HG02571 (cell line): ENCODE data around the gene KIRREL2.
"Not testable (repeated sequence)": the region's sequence is repeated elsewhere in the genome, so short reads cannot be mapped to it uniquely, and the experiment has no call there.

Source experiments
- ATAC-seq: cut with Tn5 transposase; IDR thresholded peaks from one replicate; pipeline ENCODE4 v1.9.1; 2021; ENCODE audit warnings: mild to moderate bottlenecking, moderate library complexity; ENCODE audit not compliant: unreplicated experiment

KIRREL2 gene

GRCh38 chr19:35895911-35896642, 39.4 kb downstream of the KIRREL2 start:
- ATAC-seq: no peak

DNA sequence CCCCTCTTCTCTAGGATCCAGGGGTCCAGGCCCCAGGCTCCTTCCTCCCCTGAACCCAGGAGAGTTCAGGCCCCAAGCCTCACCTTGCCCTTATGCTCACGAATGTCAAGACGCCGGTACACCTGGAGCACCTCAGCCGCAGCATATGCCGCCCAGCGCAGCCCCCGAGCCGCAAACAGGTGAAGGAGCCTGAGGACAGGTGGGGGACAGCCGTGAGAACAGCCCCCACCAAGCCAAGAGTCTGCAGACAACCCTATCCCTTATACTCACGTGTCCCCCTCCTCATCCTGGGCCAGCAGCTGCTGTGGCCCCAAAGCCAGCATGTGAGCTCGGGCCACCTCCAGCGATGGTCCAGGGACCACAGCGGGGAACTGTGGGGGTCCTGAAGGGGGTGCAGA, 39.9 kb downstream of the KIRREL2 start:
- no peak for ATAC-seq

DNA sequence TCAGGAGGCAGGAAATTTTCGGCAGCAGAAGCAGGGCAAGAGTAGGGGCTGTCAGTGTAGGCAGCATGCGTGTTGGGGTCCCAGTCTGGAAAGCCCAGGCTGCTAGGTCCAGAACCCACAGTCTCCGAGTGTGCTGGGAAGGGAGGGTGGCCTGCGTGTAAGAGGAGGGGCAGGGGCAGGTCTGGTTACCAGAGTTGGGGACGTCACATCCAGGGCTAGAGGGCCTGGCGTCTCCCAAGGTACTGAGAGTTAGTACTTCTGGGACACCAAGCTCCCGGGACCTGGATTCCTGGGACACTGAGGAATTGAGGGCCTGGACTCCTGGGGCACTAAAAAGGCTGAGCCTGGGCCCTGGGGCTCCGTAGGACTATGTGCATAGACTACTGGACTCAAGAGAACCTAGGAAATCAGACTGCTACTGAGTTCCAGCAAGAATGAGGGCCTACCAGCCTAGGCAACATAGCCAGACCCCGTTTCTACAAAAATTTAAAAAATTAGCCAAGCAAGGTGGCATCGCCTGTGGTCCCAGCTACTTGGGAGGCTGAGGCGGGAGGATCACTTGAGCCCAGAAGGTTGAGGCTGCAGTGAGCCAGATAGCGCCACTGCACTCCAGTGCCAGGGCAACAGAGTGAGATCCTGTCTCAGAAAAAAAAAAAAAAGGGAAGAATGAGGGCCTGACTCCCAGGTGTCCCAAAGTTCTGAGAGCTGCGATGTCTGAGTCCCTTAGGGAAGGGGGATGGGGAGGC, 41.2 kb downstream of the KIRREL2 start:
- no peak for ATAC-seq

- no peak for ATAC-seq
Observed at GRCh38 chr19:35898499-35898809, 41.7 kb downstream of the KIRREL2 start.

DNA sequence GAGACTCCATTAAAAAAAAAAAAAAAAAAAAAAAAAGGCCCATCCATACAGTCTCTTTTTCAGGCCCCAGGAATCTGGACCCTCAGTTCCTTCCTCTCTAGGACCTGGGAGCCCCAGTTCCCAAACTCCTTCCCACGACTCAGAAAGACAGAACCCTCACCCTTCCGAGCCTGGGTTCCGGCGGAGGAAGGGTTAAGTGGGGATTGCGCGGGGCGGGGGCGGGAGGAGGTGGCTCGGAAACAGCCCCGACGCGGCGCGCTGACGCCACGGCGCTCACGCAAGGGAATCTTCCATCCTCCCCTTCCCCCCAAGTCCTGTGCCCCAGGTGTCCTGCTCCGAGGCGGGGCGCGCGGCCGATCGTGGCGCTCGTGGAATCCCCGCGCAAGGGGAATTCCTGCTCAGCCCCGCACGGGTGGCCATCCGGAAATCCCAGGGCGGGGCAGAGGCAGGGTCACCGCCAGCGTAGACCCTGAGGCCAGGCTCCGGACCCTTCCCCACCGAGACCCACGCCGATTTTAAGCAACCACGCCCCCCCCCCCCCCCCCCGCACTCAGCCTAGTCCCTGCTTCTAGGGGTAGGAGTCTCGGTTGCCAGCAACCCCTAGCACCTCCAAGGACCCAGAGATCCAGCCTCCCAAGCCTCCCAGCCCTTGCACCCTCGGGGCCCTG, 43.0 kb downstream of the KIRREL2 start:
- peak; percentile 45 for ATAC-seq

DNA sequence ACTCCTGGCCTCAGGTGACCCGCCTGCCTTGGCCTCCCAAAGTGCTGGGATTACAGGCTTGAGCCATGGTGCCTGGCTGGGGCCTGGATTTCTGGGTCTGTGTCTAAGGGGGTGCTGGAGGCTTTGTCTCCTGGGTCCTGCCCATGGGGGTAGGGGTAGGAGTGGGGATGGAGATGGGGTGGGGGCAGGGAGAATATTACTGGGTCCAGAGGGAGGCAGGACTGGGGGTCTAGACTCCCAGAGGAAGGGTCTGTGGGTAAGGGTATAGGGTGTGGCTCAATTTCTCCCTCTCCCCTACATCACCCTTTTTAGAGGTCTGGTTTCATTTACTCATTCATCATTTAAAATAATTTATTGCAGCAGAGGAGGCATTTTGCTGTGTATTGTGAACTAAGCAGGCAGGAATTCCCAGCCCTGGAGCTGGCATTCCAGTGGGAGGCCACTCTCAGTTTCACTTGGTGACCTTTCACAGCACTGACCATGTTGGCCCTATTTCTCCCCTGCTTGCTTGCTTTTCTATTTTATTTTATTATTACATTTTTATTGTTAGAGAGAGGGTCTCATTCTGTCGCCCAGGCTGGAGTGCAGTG, 44.4 kb downstream of the KIRREL2 start:
- no peak for ATAC-seq

DNA sequence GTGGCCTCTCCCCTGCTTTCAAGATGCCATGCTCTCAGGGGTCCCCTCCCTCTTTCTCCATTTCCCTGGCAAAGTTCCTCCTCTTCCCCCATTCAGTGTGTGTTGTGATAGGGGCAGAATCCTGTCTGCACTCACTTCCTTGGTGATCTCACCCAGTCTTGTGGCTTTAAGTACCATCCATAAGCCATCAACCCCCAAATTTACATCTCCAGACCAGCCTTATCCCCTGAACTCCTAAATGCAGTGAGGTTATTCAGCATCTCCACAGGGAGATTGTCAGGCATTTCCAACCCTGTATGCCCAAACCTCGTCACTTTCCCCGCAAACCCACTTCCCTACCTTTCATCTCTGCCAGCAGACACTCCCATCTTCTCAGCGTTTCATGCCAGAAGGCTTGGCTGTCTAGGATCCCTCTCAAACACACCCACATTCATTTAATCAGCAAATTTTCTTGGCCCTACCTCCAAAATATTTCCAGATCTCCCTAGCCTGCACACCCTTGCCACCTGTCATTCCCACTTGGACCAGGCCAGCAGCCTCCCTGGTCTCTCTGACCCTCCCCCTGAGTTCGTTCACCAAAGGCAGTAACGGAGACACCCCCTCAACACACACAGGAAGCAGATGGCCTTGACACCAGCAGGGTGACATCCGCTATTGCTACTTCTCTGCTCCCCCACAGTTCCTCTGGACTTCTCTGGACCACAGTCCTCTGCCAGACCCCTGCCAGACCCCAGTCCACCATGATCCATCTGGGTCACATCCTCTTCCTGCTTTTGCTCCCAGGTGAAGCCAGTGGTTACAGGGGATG, 45.3 kb downstream of the KIRREL2 start, which contains the start of gene HCST:
Gene HCST, plus strand, starts transcription at position 676 of the 808 bp plus-strand sequence. Its CDS starts 65 bp downstream, at position 741.
- ATAC-seq: no peak

DNA sequence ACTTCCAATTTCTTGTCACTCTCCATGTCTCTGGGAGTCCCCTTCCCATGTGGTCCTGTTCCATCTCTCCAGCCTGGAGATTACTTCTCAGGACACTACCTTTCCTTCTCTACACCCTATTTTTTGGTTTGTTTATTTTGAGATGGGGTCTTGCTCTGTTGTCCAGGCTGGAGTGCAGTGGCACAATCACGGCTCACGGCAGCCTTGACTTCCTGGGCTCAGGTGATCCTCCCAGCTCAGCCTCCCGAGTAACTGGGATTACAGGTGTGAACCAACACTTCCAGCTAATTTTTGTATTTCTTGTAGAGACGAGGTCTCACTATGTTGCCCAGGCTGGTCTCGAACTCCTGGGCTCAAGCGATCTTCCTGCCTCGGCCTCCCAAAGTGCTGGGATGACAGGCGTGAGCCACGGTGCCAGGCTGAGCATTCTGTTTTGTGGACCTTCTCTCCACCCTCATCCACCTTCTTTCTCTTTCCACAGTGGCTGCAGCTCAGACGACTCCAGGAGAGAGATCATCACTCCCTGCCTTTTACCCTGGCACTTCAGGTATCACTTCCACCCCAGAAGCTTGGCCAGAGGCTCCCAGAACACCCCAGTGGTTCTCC, 46.3 kb downstream of the KIRREL2 start:
- no peak for ATAC-seq

- no peak for ATAC-seq
Observed at GRCh38 chr19:35903550-35904179, 47.0 kb downstream of the KIRREL2 start.

GRCh38 chr19:35904311-35905068, 47.8 kb downstream of the KIRREL2 start:
- no peak for ATAC-seq

- ATAC-seq: no peak
Observed at GRCh38 chr19:35905178-35905727, 48.5 kb downstream of the KIRREL2 start.

- ATAC-seq: no peak
Observed at GRCh38 chr19:35907377-35907745, 50.6 kb downstream of the KIRREL2 start.

GRCh38 chr19:35908010-35908441, 51.3 kb downstream of the KIRREL2 start, which contains the start of gene TYROBP:
TYROBP (minus strand) TSS chr19:35908295; CDS start chr19:35908228, 67 bp downstream.
- ATAC-seq: no peak

DNA sequence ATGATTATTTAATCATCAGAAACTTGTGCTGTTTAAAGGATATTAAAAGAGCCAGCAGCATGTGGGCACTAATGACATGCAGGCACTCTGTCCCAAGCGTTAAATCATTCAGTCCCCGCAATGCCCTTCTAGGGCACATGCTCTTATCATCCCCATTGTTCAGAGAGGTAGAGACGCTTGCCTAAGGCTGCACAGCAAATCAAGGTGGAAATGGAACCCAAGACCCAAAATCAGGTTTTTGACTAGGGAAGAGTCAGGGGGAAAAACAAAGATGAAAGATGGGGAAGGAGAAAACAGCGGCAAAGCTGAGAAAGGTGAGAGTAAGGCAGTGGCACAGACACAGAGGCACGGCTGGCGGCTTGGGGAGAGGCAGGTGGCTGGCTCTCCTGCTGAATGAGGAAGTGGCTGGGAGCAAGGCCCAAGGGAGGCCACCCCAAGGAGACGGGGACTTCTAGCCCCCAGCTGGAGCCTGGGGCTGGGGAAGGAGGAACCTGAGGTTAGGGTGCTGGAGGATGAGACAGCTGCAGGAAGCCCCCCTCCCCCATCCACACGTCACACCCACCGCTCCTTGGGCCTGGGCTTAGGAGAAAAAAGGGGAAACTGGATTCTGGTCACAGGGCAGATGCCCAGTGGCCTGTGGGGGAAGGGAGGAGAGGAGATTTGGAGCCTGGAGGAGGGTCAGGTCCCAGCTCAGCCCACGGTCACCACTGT, 52.4 kb downstream of the KIRREL2 start:
- ATAC-seq: no peak

DNA sequence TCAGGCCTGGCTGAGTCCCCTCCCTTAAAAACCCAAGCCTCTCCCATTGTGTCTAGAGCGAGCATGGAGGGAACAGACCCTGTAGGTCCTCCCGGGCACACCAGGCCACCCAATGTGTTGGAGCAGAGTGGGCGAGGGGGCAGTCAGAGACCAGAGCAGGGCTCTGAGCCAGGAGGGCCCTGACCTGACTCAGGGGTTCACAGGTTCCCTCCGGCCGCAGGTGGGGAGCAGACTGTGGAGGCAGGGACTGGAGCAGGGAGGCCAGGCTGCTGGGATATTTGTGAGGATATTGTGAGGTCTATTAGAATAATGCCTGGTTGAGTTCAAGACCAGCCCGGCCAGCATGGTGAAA, 52.9 kb downstream of the KIRREL2 start:
- no peak for ATAC-seq

- ATAC-seq: not testable (repeated sequence)
Observed at GRCh38 chr19:35910355-35910754, 53.6 kb downstream of the KIRREL2 start.

DNA sequence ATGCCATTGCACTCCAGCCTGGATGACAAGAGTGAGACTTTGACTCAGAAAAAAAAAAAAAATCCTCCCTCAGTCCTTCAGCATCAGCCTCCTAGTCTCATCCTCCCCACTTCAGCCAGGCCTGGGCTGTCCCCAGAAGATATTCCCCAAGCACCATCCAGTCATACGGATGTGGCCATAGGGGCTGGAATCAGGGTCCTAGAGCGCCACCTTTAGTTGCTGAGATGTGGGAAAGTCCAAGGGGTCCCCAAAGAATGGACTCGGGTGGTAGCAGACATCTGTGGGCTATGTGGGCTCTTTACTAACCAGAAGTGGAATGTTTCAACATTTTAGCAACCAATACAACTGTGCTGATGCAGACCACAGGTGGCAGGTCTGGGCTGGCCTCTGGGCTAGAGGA, 54.5 kb downstream of the KIRREL2 start:
- ATAC-seq: no peak

- no peak for ATAC-seq
Observed at GRCh38 chr19:35911790-35912189, 55.1 kb downstream of the KIRREL2 start.
